ENCODE measurements around the gene MT3.

Gene MT3

DNA sequence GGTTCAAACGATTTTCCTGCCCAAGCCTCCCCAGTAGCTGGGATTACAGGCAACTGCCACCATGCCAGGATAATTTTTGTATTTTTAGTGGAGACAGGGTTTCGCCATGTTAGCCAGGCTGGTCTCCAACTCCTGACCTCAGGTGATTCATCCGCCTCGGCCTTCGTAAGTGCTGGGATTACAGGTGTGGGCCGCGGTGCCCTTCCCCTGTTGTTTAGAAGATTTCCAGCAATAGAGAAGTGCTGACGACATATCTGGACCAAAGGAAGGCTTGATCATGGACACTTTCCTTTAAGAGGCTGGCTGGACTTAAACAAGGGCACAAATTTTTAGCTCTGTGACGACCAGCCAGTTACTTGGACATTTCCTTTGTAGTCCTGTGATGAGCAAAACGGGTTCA is 41.9 kb downstream of the MT3 start:
- no peak for DNase-seq (ENCODE audit: low spot score)

DNA sequence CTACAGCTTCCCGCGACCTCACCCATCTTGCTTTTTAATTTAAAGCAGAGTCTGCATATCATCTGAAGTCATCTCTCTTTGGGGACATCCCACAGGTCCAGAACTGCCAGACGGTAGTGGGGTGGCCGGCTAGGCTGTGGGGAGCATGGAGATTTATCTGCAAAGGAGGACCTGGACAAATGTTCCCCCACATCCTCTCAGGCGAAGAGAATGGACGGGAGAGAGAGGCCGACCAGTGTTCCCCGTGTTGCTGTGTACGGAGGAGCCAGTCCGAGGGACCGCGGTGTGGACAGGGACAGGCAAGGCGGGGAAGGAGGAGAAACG is 42.5 kb downstream of the MT3 start:
- DNase-seq (ENCODE audit: low spot score), result no peak

DNA sequence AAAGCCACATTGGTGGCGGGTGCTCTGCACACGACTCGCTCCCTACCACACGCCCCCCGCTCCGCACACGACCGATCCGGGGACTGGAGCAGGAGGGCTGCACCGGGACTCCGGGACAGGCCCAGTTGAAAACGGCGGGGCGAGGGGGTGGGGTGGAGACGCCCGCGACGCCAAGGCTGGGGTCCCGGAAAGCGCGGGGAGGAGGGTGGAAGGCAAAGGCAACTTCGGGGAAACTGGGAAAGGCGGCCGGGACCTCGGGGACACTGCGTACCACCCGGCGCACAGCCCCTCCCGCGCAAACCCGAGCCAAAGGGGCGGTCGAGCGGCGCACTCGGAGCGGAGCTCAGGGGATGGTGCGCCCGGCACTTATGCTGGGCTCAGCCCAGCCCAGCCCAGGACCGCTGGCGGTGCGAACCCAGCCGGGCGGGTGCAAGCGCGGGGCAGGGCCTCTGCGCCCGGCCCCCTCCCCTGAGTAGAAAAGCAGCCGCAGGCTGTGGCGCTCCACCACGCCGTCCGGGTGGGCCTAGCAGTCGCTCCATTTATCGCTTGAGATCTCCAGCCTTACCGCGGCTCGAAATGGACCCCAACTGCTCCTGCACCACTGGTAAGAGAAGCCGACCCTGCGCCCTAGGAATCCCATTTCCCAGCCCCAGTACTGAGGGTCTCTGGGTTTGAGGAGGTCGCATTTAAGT is 43.0 kb downstream of the MT3 start, which contains the start of gene MT1M:
TSS of gene MT1M (plus strand) at position 504 of the 692 bp plus-strand sequence. CDS start at position 577, 73 bp downstream.
- DNase-seq (ENCODE audit: low spot score), result no peak

DNA sequence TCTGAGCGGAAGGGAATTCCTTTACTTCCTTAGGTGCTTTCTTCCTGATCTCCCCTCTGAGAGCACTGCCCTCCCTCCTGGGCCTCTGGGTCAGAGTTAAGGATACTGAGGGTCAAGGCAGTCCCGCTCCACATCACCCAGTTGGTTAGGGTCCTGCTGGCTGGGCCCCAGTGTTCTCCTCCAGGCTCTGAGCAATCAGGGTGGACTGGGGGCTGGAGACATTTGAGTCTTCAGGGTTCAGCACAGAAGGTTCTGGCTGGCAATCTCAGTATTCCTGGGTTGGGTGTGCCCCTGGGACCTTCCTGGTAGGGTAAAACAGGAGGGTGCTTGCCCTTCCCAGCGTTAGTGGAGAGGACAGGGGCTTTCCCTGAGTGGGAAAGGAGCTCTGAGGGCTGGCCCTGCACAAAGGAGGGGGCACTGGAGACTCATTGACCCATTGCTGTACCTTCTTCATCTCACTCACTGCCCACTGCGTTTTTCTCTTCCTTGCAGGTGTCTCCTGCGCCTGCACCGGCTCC is 43.6 kb downstream of the MT3 start:
- DNase-seq (ENCODE audit: low spot score), result no peak

DNA sequence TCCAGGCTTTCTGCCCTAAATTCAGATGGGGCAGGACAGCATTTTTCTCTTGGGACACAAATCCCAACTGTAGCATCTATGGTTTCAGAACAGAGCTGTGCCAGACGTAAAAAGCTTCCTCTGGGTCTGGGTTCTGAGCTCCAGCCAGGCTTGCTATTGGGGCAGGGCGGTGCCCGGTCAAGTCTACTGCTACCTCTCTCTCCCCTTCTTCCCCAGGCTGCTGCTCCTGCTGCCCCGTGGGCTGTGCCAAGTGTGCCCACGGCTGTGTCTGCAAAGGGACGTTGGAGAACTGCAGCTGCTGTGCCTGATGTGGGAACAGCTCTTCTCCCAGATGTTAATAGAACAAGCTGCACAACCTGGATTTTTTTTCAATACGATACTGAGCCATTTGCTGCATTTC is 44.2 kb downstream of the MT3 start:
- DNase-seq (ENCODE audit: low spot score), result no peak

DNA sequence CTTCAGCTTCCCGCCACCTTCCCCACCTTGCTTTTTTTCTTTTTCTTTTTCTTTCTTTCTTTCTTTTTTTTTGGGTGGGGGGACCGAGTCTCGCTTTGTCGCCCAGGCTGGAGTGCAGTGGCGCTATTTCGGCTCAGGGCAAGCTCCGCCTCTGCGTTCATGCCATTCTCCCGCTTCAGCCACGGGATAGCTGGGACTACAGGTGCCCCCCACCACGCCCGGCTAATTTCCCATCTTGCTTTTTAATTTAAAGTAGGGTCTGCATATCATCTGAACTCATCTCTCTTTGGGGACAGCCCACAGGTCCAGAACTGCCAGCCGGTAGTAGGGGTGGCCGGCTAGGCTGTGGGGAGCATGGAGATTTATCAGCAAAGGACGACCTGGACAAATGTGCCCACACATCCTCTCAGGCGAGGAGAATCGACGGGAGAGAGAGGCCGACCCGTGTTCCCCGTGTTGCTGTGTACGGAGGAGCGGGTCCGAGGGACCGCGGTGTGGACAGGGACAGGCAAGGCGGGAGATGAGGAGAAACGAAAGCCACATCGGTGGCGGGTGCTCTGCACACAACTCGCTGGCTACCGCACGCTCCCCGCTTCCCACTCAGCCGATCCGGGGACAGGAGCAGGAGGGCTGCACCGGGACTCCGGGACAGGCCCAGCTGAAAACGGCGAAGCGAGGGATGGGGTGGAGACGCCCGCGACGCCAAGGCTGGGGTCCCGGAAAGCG is 45.5 kb downstream of the MT3 start:
- no peak for DNase-seq (ENCODE audit: low spot score)

DNA sequence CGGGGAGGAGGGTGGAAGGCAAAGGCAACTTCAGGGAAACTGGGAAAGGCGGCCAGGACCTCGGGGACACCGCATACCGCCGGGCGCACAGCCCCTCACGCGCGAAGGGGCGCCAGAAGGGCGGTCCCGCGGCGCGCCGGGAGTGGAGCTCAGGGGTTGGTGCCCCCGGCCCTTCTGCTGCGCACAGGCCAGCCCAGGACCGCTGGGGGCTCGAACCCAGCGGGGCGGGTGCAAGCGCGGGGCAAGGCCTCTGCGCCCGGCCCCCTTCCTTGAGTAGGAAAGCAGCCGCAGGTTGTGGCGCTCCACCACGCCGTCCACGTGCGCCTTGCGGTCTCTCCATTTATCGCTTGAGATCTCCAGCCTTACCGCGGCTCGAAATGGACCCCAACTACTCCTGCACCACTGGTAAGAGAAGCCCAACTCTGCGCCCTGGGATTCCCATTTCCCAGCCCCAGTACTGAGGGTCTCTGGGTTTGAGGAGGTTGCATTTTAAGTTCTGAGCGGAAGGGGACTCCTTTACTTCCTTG is 46.2 kb downstream of the MT3 start:
- DNase-seq (ENCODE audit: low spot score), result no peak

DNA sequence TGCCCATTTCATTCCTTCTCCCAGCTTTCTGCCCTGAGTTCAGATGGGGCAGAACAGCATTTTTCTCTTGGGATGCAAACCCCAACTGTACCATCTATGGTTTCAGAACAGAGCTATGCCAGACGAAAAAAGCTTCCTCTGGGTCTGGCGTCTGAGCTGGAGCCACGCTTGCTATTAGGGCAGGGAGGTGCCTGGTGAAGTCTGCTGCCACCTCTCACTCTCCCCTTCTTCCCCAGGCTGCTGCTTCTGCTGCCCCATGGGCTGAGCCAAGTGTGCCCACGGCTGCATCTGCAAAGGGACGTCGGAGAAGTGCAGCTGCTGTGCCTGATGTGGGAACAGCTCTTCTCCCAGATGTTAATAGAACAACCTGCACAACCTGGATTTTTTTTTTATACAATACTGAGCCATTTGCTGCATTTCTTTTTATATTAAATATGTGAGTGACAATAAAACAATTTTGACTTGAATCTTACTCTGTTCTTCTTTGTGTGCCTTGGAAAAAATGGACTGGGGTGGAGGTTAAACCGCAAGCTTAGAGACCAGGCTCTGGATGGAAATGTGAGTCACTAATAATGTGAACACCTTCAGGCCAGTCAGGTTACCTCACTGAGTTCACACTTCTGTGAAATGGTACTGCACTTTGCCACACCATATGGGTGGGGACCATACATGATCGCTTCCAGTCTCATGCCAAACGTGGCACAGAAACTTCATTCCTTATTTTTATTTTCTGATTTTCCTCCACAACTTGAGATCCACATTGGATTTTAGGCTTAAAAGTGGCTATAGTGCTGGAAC is 47.5 kb downstream of the MT3 start:
- DNase-seq (ENCODE audit: low spot score), result no peak

DNA sequence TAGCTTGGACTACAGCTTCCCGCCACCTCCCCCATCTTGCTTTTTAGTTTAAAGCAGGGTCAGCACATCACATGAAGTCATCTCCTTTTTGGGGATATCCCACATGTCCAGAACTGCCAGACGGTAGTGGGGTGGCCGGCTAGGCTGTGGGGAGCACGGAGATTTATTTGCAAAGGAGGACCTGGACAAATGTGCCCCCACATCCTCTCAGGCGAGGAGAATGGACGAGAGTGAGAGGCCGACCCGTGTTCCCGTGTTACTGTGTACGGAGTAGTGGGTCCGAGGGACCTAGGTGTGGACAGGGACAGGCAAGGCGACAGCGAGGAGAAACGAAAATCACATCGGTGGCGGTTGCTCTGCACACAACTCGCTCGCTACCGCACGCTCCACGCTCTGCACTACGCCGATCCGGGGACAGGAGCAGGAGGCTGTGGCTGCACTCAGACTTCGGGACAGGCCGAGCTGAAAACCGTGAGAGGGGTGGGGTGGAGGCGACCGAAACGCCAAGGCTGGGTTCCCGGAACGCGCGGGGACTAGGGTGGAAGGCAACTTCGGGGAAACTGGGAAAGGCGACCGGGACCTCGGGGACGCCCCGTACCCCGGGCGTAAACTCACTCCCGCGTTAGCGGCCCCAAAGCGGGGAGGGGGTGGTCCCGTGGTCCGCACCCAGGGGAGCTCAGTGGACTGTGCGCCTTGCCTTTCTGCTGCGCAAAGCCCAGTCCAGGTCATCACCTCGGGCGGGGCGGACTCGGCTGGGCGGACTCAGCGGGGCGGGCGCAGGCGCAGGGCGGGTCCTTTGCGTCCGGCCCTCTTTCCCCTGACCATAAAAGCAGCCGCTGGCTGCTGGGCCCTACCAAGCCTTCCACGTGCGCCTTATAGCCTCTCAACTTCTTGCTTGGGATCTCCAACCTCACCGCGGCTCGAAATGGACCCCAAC is 48.8 kb downstream of the MT3 start, which contains the start of gene MT1A:
TSS of gene MT1A (plus strand) at position 853 of the 937 bp plus-strand sequence. CDS start at position 926, 73 bp downstream.
- no peak for DNase-seq (ENCODE audit: low spot score)

DNA sequence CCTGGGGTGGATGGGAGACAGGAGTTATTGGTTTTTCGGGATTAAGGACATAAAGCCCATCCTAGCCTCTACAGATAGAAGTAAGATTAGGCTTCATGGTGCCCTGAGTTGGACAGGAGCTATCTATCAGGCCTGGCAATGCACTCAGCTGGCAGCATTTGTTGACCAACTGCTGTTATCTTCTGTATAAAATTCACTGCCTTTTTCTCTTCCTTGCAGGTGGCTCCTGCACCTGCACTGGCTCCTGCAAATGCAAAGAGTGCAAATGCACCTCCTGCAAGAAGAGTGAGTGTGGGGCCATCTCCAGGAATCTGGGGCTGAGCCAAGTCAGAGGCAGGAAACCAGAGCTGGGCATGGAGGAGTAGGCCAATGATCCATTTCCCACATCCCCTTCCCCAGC is 49.7 kb downstream of the MT3 start:
- no peak for DNase-seq (ENCODE audit: low spot score)

DNA sequence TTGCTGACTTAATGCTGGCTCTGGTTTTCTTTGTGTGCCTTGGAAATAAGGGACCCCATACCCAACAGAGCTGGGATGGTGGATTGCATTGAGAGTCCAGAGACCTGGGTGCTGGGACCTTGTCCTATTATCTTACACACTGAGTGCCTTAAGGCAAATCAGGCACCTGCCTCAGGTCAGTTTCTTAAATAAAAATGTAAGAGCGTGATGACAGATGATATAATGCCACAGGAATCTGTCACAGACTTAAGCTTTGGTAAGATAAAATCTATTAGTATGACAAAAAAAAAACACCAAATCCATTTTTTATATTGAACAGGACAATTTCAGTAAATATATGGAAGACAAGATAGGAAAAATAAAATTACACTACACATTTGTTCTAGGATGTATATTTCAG is 50.7 kb downstream of the MT3 start:
- DNase-seq (ENCODE audit: low spot score), result no peak
